HepG2 (cell line): ENCODE data around the gene ELOVL7. TPM values are rescaled to one million over a fixed set of nuclear protein-coding genes. Genes with fewer than 3 reads are reported as not detected.

Source experiments
- ATAC-seq: fragments of 200-7000 bp; cut with Tn5 transposase; 3 replicates; pipeline ENCODE4 v1.9.1; 2020; ENCODE audit warnings: mild to moderate bottlenecking, moderate library complexity
- BruUV-seq: library from RNA; stranded (reverse); fragments of 400-500 nt; replicated peaks from 2 replicates; lab custom pipeline; 2021; lab: Mats Ljungman, UMichigan
- CTCF ChIA-PET: fragments of 300-600 bp; formaldehyde crosslinking; extraction: SDS; loops from one replicate; lab custom pipeline; 2021; ENCODE audit warnings: low total read pairs, inconsistent platforms, low intra/inter-chr PET ratio; lab: Yijun Ruan, JAX
- POLR2A ChIA-PET: fragments of 350-600 bp; sonication (Branson Sonifier 250); formaldehyde crosslinking; loops from one replicate; lab custom pipeline; 2020; ENCODE audit warnings: antibody characterized with exemption, inconsistent platforms; lab: Yijun Ruan, JAX
- DNase-seq: peaks from one replicate; pipeline ENCODE4 v3.0.0-alpha.2; 2015; ENCODE audit warnings: low spot score
- FAIRE-seq: peaks from 3 replicates; lab custom pipeline; 2011; peaks lifted over from hg19 to GRCh38; lab: Jason Lieb, UNC
- H2AFZ ChIP-seq: one replicate; pipeline ENCODE4 v1.6.1; 2011; ENCODE audit warnings: low read length, inconsistent platforms
- H3K27ac ChIP-seq: fragments of 300-600 bp; 3 replicates; pipeline ENCODE4 v1.8.0; 2011; ENCODE audit warnings: mixed run types, mild to moderate bottlenecking, mixed read lengths, low read length, inconsistent platforms; ENCODE audit not compliant: insufficient read depth; ENCODE audit errors: extremely low read length
- H3K27me3 ChIP-seq, 2 experiments: fragments of 200-600 bp in 1 of 2; 2 replicates in 1 of 2; 3 replicates in 1 of 2; pipeline versions ENCODE4 v1.6.0 to v1.8.0; 2011; ENCODE audit warnings: low read length in 2 of 2, mild to moderate bottlenecking in 2 of 2, moderate library complexity in 2 of 2, inconsistent platforms in 1 of 2; ENCODE audit not compliant: insufficient read depth in 2 of 2, control insufficient read depth in 1 of 2
- H3K36me3 ChIP-seq, 2 experiments: fragments of 200-600 bp in 1 of 2; replicated peaks in 1 of 2; 2 replicates in 1 of 2; 3 replicates in 1 of 2; pipeline versions ENCODE4 v1.5.1 to v1.8.0; 2011; ENCODE audit warnings: low read length in 2 of 2, inconsistent platforms in 1 of 2; ENCODE audit not compliant: insufficient read depth in 2 of 2, control insufficient read depth in 1 of 2
- H3K4me1 ChIP-seq: 2 replicates; pipeline ENCODE4 v1.5.1; 2012; ENCODE audit warnings: low read length, inconsistent platforms; ENCODE audit not compliant: insufficient read depth
- H3K4me2 ChIP-seq: 2 replicates; pipeline ENCODE4 v1.6.0; 2011; ENCODE audit warnings: low read depth, low read length, inconsistent platforms
- H3K4me3 ChIP-seq, 3 experiments: fragments of 200-600 bp in 1 of 3; sonication (generic), shearing (Covaris generic) in 1 of 3; replicated peaks in 1 of 3; 2 replicates each; pipeline ENCODE4 v1.5.1; 2011 to 2016; ENCODE audit warnings: low read length in 3 of 3, inconsistent platforms in 2 of 3, low read depth in 2 of 3, mild to moderate bottlenecking in 2 of 3, control low read depth in 1 of 3, mixed read lengths in 1 of 3; ENCODE audit not compliant: insufficient read depth in 1 of 3
- H3K79me2 ChIP-seq: one replicate; pipeline ENCODE4 v1.6.1; 2011; ENCODE audit warnings: low read length, inconsistent platforms; ENCODE audit not compliant: insufficient read depth
- H3K9ac ChIP-seq: 2 replicates; pipeline ENCODE4 v1.6.0; 2011; ENCODE audit warnings: mild to moderate bottlenecking, low read depth, low read length, inconsistent platforms; ENCODE audit not compliant: insufficient read depth
- H3K9me3 ChIP-seq: 2 replicates; pipeline ENCODE4 v1.5.1; 2012; ENCODE audit warnings: mild to moderate bottlenecking, low read length
- H4K20me1 ChIP-seq: 2 replicates; pipeline ENCODE4 v1.6.0; 2011; ENCODE audit warnings: inconsistent platforms, mild to moderate bottlenecking, low read length, moderate library complexity; ENCODE audit not compliant: insufficient read depth
- KDM5B ChIP-seq: sonication (generic); formaldehyde crosslinking; IDR thresholded peaks from 2 replicates; pipeline ENCODE4 v1.4.0; 2020; ENCODE audit warnings: missing genetic modification reagents, mild to moderate bottlenecking, borderline replicate concordance
- KLF15 ChIP-seq: sonication (generic); formaldehyde crosslinking; IDR thresholded peaks from 2 replicates; pipeline ENCODE4 v1.8.1; 2023; ENCODE audit warnings: borderline replicate concordance, mild to moderate bottlenecking, inconsistent platforms, missing genetic modification reagents, mixed read lengths
- in situ Hi-C: cut with HindIII; loops from 2 replicates; pipeline ENCODE4 v1.10.0; 2017; ENCODE audit warnings: low pct_unique_long_range_greater_than_20kb; ENCODE audit not compliant: extremely low pct_ligation_motif_present
- intact Hi-C: fragments of 100-400 bp; cut with micrococcal nuclease; formaldehyde crosslinking; loops from one replicate; pipeline ENCODE4 v1.10.0; 2022; ENCODE audit not compliant: unreplicated experiment
- polyA plus RNA-seq, 8 experiments: library from polyadenylated mRNA; depleted of rRNA in 3 of 8; stranded (reverse) in 7 of 8; unstranded in 1 of 8; fragments of >200 nt; fragmentation: Illumina TruSeq in 4 of 8; extraction: Trizol in 4 of 8; gene quantifications; 2 replicates each; pipeline versions ENCODE4 v1.2.1 to v1.2.3, GENCODE V29; 2011 to 2016; ENCODE audit warnings: low read depth in 4 of 8, missing spikeins in 1 of 8, mixed read lengths in 1 of 8; ENCODE audit not compliant: insufficient read depth in 1 of 8
- total RNA-seq, 5 experiments: library from RNA; depleted of rRNA; stranded (reverse); fragments of >200 nt; fragmentation: Illumina TruSeq; extraction: Trizol; gene quantifications; 2 replicates each; pipeline ENCODE4 v1.2.3, GENCODE V29; 2016; ENCODE audit warnings: low read depth in 1 of 5
- TF ChIP-seq, protein P1 (sequence below): sonication (generic); formaldehyde crosslinking; IDR thresholded peaks from 2 replicates; pipeline ENCODE4 v1.5.0; 2020; ENCODE audit warnings: missing genetic modification reagents
- TF ChIP-seq, protein P2 (sequence below): IDR thresholded peaks from 2 replicates; pipeline ENCODE4 v1.6.1; 2016; ENCODE audit warnings: missing biosample characterization, missing genetic modification reagents, low read depth
- TF ChIP-seq, protein P3 (sequence below): sonication (generic); formaldehyde crosslinking; IDR thresholded peaks from 2 replicates; pipeline ENCODE4 v1.4.0; 2020; ENCODE audit warnings: missing genetic modification reagents, mild to moderate bottlenecking, borderline replicate concordance
- TF ChIP-seq, protein P4 (sequence below): sonication (generic); formaldehyde crosslinking; IDR thresholded peaks from one replicate; pipeline ENCODE4 v1.5.1; 2020; ENCODE audit warnings: mild to moderate bottlenecking, missing genetic modification reagents; ENCODE audit errors: not compliant biosample characterization
- TF ChIP-seq, protein P5 (sequence below): sonication (generic); formaldehyde crosslinking; IDR thresholded peaks from 2 replicates; pipeline ENCODE4 v1.4.0; 2020; ENCODE audit warnings: missing genetic modification reagents

ELOVL7 gene
- total and polyA plus RNA-seq, 2 of the 13 experiments (the other 11 are each of a cell fraction or from before 2014, with no cell fraction given): 4.5 to 7.3 TPM

DNA sequence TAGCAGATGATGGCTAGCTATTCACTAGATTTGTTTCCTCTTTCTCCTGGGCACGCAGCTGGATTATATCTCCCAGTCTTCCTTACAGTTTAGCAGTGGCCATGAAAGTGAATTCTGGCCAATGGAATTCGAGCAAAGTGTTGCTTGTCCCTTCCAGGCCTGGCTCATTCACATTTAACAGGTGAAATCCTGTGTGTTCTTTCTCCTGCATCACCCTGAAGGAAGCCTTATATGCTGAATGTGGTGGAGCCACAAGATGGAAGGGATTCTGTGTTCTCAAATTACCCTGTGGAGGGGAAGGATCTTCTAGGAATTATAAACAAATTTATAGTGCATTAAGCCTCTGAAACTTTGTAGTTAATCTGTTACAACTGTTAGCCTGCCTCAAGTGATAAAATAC, 8.2 kb upstream of the ELOVL7 start (continued):
- TF ChIP-seq, protein P1, sequence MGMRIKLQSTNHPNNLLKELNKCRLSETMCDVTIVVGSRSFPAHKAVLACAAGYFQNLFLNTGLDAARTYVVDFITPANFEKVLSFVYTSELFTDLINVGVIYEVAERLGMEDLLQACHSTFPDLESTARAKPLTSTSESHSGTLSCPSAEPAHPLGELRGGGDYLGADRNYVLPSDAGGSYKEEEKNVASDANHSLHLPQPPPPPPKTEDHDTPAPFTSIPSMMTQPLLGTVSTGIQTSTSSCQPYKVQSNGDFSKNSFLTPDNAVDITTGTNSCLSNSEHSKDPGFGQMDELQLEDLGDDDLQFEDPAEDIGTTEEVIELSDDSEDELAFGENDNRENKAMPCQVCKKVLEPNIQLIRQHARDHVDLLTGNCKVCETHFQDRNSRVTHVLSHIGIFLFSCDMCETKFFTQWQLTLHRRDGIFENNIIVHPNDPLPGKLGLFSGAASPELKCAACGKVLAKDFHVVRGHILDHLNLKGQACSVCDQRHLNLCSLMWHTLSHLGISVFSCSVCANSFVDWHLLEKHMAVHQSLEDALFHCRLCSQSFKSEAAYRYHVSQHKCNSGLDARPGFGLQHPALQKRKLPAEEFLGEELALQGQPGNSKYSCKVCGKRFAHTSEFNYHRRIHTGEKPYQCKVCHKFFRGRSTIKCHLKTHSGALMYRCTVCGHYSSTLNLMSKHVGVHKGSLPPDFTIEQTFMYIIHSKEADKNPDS (CRISPR knock-in tag): no peak
- TF ChIP-seq, protein P2, sequence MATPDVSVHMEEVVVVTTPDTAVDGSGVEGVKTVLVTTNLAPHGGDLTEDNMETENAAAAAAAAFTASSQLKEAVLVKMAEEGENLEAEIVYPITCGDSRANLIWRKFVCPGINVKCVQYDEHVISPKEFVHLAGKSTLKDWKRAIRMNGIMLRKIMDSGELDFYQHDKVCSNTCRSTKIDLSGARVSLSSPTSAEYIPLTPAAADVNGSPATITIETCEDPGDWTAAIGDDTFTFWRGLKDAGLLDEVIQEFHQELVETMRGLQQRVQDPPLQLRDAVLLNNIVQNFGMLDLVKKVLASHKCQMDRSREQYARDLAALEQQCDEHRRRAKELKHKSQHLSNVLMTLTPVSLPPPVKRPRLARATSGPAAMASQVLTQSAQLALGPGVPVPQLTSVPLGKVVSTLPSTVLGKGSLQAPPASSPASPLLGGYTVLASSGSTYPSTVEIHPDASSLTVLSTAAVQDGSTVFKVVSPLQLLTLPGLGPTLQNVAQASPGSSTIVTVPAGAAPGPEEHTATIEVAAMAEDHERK (CRISPR knock-in tag): no peak
- no peak for TF ChIP-seq KDM5B (CRISPR knock-in tag)

DNA sequence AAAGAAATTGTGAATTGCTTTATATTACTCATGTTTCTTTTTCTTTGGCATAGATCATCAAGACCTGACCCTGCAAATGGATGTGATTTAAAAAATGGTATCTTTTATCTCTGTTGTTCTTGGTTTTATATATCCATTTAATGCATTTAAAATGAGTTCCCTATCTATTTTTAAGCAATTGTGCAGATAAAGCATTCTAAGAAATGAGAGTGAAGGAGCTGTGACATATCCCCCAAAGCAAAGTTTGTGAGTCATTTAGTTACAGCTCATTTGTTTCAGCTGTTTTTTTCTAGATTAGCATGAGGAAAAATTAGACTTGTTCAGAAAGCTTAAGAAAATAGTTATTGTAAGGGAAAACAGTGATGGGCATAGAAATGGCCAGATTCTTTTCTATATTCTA, 7.6 kb upstream of the ELOVL7 start:
- H3K9ac ChIP-seq: no peak overlapping the region
- POLR2A ChIA-PET: no interaction called here
- no peaks in the 10 kb centered on the region for H3K79me2 ChIP-seq
- no peak overlapping the region for H2AFZ ChIP-seq
- DNase-seq (no peak), FAIRE-seq (no peak), ATAC-seq (no peak)
- H3K27ac ChIP-seq: no peak overlapping the region
- H3K27me3 ChIP-seq: no peaks in the 10 kb centered on the region; a peak in 2 of 5 replicates
- CTCF ChIA-PET: no interaction called here
- no peaks in the 10 kb centered on the region for H3K9me3 ChIP-seq
- no peak overlapping the region for H3K4me2 ChIP-seq
- in situ Hi-C loops (no loop called here), intact Hi-C loops (no loop called here)
- H4K20me1 ChIP-seq: no peaks in the 10 kb centered on the region
- no peaks in the 10 kb centered on the region for H3K36me3 ChIP-seq
- H3K4me3 ChIP-seq: no peak overlapping the region
- BruUV-seq: no TSS peak
- no peaks in the 10 kb centered on the region for H3K4me1 ChIP-seq
- TF ChIP-seq, protein P3, sequence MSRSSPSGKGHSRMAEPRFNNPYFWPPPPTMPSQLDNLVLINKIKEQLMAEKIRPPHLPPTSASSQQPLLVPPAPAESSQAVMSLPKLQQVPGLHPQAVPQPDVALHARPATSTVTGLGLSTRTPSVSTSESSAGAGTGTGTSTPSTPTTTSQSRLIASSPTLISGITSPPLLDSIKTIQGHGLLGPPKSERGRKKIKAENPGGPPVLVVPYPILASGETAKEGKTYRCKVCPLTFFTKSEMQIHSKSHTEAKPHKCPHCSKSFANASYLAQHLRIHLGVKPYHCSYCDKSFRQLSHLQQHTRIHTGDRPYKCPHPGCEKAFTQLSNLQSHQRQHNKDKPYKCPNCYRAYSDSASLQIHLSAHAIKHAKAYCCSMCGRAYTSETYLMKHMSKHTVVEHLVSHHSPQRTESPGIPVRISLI (CRISPR knock-in tag): no peak
- TF ChIP-seq, protein P4, sequence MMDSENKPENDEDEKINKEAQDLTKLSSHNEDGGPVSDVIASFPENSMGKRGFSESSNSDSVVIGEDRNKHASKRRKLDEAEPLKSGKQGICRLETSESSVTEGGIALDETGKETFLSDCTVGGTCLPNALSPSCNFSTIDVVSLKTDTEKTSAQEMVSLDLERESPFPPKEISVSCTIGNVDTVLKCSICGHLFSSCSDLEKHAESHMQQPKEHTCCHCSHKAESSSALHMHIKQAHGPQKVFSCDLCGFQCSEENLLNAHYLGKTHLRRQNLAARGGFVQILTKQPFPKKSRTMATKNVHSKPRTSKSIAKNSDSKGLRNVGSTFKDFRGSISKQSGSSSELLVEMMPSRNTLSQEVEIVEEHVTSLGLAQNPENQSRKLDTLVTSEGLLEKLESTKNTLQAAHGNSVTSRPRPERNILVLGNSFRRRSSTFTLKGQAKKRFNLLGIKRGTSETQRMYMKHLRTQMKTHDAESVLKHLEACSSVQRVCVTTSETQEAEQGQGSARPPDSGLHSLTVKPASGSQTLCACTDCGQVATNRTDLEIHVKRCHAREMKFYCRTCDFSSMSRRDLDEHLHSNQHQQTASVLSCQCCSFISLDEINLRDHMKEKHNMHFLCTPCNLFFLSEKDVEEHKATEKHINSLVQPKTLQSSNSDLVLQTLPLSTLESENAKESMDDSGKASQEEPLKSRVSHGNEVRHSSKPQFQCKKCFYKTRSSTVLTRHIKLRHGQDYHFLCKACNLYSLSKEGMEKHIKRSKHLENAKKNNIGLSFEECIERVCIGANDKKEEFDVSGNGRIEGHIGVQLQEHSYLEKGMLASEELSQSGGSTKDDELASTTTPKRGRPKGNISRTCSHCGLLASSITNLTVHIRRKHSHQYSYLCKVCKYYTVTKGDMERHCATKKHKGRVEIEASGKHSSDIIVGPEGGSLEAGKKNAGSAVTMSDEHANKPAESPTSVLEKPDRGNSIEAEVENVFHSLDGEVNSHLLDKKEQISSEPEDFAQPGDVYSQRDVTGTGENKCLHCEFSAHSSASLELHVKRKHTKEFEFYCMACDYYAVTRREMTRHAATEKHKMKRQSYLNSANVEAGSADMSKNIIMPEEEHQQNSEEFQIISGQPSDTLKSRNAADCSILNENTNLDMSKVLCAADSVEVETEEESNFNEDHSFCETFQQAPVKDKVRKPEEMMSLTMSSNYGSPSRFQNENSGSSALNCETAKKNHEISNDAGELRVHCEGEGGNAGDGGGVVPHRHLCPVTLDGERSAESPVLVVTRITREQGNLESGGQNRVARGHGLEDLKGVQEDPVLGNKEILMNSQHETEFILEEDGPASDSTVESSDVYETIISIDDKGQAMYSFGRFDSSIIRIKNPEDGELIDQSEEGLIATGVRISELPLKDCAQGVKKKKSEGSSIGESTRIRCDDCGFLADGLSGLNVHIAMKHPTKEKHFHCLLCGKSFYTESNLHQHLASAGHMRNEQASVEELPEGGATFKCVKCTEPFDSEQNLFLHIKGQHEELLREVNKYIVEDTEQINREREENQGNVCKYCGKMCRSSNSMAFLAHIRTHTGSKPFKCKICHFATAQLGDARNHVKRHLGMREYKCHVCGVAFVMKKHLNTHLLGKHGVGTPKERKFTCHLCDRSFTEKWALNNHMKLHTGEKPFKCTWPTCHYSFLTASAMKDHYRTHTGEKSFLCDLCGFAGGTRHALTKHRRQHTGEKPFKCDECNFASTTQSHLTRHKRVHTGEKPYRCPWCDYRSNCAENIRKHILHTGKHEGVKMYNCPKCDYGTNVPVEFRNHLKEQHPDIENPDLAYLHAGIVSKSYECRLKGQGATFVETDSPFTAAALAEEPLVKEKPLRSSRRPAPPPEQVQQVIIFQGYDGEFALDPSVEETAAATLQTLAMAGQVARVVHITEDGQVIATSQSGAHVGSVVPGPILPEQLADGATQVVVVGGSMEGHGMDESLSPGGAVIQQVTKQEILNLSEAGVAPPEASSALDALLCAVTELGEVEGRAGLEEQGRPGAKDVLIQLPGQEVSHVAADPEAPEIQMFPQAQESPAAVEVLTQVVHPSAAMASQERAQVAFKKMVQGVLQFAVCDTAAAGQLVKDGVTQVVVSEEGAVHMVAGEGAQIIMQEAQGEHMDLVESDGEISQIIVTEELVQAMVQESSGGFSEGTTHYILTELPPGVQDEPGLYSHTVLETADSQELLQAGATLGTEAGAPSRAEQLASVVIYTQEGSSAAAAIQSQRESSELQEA (CRISPR knock-in tag): no peak
- no peak for TF ChIP-seq KLF15 (CRISPR knock-in tag)
- TF ChIP-seq, protein P5, sequence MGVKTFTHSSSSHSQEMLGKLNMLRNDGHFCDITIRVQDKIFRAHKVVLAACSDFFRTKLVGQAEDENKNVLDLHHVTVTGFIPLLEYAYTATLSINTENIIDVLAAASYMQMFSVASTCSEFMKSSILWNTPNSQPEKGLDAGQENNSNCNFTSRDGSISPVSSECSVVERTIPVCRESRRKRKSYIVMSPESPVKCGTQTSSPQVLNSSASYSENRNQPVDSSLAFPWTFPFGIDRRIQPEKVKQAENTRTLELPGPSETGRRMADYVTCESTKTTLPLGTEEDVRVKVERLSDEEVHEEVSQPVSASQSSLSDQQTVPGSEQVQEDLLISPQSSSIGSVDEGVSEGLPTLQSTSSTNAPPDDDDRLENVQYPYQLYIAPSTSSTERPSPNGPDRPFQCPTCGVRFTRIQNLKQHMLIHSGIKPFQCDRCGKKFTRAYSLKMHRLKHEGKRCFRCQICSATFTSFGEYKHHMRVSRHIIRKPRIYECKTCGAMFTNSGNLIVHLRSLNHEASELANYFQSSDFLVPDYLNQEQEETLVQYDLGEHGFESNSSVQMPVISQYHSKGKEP (CRISPR knock-in tag): no peak
